Adipocyte (in vitro differentiated cells): ENCODE results near the gene NCOA4.
"Not testable (repeated sequence)": the region's sequence is repeated elsewhere in the genome, so short reads cannot be mapped to it uniquely, and the experiment has no call there.

Experiments used
- DNase-seq: peaks from one replicate; pipeline ENCODE4 v3.0.0-alpha.2; 2015; ENCODE audit warnings: low read depth
- H3K27me3 ChIP-seq: replicated peaks from 2 replicates; pipeline ENCODE4 v1.7.0; 2013; ENCODE audit warnings: mild to moderate bottlenecking, low read length, moderate library complexity; ENCODE audit not compliant: control insufficient read depth, insufficient read depth
- H3K36me3 ChIP-seq: 2 replicates; pipeline ENCODE4 v1.7.0; 2013; ENCODE audit warnings: low read length, mild to moderate bottlenecking, moderate library complexity; ENCODE audit not compliant: control insufficient read depth, insufficient read depth, severe bottlenecking
- H3K4me1 ChIP-seq: 2 replicates; pipeline ENCODE4 v1.7.0; 2013; ENCODE audit warnings: mild to moderate bottlenecking, low read length, moderate library complexity; ENCODE audit not compliant: control insufficient read depth, insufficient read depth
- H3K4me3 ChIP-seq: 2 replicates; pipeline ENCODE4 v1.7.0; 2013; ENCODE audit warnings: mild to moderate bottlenecking, low read length, moderate library complexity
- H3K9ac ChIP-seq: 2 replicates; pipeline ENCODE4 v1.7.0; 2013; ENCODE audit warnings: mild to moderate bottlenecking, low read length, moderate library complexity
- H3K9me3 ChIP-seq: 2 replicates; pipeline ENCODE4 v1.7.0; 2013; ENCODE audit warnings: mild to moderate bottlenecking, low read length, moderate library complexity; ENCODE audit not compliant: control insufficient read depth

Gene NCOA4

DNA sequence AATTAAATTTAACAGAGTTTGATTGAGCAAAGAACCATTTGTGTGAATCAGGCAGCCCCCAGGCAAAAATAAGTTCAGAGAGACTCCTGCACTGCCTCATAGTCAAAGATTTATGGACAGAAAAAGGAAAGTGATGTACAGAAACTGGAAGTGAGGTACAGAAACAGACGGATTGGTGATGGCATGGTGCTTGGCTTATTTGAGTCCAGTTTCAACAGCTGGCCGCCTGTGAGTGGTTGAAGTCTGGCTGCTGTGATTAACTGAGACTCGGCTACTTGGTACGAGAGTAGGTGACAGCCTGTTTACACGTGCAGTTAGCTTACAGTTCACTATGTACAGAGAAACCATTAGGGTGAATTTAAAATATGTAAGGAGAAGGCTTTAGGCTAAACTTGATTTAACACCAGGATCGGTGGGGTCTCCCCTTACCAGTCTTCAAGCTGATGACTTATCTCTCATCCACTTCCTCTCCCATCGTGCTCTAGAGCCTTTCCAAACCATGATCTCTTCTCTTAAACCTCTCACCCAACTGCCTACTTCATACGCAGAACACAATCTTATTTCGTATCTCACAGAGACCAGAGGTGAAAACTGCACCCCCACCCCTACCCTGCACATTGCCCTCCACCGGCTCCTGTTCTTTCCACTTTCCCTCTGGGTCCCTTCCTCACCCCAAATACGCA, 20.7 kb upstream of the NCOA4 start:
- Histone ChIP-seq H3K36me3 (no peaks in the 10 kb centered on the region), H3K4me3 (no peak overlapping the region), H3K4me1 (no peaks in the 10 kb centered on the region), H3K9me3 (no peaks in the 10 kb centered on the region), H3K9ac (no peak overlapping the region), H3K27me3 (peaks cover 59% of the 10 kb centered on the region)
- DNase-seq = no peak

GRCh38 chr10:46049497-46049831, 19.0 kb upstream of the NCOA4 start:
- H3K9ac ChIP-seq, H3K4me1 ChIP-seq, DNase-seq, H3K9me3 ChIP-seq, H3K36me3 ChIP-seq, H3K4me3 ChIP-seq: not testable (repeated sequence)
- peaks cover 59% of the 10 kb centered on the region for H3K27me3 ChIP-seq

- H3K27me3 ChIP-seq = peaks cover 50% of the 10 kb centered on the region
- no peak overlapping the region for H3K4me3 ChIP-seq
- H3K4me1 ChIP-seq = no peaks in the 10 kb centered on the region
- DNase-seq = no peak
- H3K9me3 ChIP-seq = no peaks in the 10 kb centered on the region
- no peak overlapping the region for H3K9ac ChIP-seq
- no peaks in the 10 kb centered on the region for H3K36me3 ChIP-seq
These were observed 17.7 kb upstream of the NCOA4 start for GRCh38 chr10:46048152-46048551.

DNA sequence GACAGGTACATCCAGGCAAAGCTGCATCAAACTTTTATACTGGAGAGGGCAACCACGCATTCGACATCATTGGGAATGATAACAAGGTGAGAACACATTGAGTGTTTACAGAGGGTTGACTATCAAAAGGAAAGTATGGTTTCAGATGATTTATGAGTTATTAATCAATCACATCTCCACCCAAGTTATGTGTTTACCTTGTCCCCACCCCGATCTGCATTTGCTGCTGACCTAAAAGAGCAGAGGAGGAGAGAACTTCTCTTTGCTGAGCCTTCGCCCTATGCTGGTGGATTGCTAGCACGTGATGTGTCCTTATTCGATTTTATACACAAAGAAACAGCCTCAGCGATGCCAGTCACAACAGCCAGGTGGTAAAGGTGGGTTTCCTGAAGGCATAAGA, 15.8 kb upstream of the NCOA4 start, which contains the start of gene MSMB:
MSMB (minus strand) TSS at position 9 of the 400 bp plus-strand sequence. CDS start 32 bp downstream, outside the sequence.
- Histone ChIP-seq H3K4me3 (no peak within 1 kb of the TSS), H3K9me3 (no peaks in the 10 kb centered on the region), H3K4me1 (no peaks in the 10 kb centered on the region), H3K36me3 (no peaks in the 10 kb centered on the region), H3K9ac (no peak within 1 kb of the TSS), H3K27me3 (peaks cover 46% of the 10 kb centered on the region)
- DNase-seq = no peak

- Histone ChIP-seq H3K27me3 (peaks cover 30% of the 10 kb centered on the region), H3K4me1 (no peaks in the 10 kb centered on the region), H3K9me3 (no peaks in the 10 kb centered on the region), H3K9ac (no peak overlapping the region), H3K4me3 (no peak overlapping the region), H3K36me3 (no peaks in the 10 kb centered on the region)
- DNase-seq = no peak
These were observed 12.1 kb upstream of the NCOA4 start for GRCh38 chr10:46042527-46042926.

DNA sequence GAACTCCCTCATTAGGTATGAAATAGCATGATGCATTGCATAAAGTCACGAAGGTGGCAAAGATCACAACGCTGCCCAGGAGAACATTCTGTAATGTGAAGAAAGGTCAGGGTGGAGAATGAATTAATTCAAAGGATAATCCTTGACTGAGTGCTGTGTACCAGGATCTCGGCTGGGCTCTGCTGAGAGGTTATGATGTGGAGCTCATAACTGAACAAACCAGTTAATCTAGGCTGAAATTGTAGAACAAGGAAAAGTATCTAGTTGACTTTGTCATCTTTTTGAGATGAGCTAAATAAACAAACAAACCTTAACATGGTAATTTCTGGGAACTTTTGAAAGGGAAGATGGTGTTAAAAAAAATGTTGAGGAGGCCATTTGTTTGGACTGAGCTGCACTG, 9.6 kb upstream of the NCOA4 start:
- H3K9ac ChIP-seq = no peak overlapping the region

DNA sequence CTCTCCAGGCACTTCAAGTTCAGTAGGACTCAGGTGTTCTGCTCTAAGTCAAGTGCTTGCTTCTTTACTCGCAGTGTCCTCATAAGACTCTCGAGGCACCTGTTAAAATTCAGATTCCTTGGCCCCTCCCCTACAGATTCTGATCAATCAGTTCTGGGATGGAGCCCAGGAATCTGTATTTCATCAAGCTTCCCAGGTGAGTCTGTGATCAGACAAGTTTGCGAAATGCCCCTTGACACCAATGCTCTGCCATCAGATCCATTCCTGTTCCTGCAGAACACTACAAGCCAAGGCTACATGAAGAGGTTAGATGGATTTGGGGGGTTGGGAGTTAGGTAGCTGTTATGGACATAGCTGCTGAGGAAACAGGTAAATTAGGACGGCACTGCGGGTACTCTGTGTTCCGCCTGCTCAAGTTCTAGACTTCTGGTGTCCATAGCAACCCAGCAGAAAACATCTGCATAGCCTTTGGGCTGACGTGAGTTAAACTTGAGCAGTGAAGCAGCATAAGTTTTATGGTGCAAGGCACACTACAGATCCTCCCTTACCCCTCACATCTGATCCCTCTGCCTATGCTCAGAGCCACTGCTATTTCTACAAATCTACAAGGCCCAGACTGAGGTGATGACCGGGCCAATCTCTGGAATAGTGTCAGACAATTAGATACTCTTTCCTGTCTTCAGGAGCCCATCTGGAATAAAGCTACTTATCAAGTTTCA, 6.8 kb upstream of the NCOA4 start:
- H3K9ac ChIP-seq = no peak overlapping the region
- H3K27me3 ChIP-seq = peaks cover 9% of the 10 kb centered on the region
- no peaks in the 10 kb centered on the region for H3K9me3 ChIP-seq
- no peaks in the 10 kb centered on the region for H3K4me1 ChIP-seq
- H3K4me3 ChIP-seq = no peak overlapping the region
- H3K36me3 ChIP-seq = no peaks in the 10 kb centered on the region
- DNase-seq = no peak

More for the DNA sequence above, 9.6 kb upstream of the NCOA4 start:
- Histone ChIP-seq H3K27me3 (peaks cover 17% of the 10 kb centered on the region), H3K4me1 (no peaks in the 10 kb centered on the region), H3K4me3 (no peak overlapping the region), H3K36me3 (no peaks in the 10 kb centered on the region), H3K9me3 (no peaks in the 10 kb centered on the region)
- no peak for DNase-seq

DNA sequence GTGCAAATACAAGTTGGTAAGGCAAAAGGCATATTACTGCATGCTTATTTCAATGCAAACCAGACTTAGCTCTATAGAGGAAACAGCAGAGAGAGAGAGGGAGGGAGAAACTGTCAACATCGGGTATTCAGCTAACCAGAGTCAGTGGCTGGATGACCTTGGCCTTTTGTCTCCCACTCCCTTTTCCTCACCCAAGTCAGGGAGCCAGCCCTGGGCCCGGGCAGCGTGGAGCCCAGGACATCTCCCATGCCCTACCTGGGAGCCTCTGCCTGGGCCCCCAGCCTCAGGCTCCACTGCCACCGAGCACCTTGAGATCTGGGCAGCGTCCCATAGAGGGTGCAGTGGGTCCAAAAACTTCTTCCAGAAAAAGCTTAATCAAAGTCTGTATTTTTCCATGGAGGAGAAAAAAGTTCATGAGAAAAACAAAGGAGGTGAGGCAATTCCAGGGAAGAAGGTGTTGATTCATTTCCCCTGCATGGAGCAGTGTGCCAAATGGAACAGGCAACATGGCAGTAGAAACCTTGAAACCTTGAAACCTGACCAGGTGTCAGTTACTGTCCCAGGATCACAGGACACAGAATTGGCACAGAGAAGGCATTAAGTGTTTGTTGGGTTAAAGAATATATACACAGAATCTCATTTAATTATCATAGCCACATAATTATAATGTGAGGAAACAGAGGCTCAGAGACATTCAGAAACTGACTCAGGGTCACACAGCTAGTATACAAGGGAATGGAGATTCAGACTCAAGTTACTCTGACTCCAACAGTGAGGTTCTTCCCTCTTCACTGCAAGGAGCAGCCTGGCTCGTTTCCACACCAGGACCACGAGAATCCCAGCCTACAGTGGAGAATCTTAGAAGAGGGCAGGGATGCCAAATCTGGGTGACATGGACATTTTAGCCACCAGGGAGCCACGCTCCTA, 5.8 kb upstream of the NCOA4 start:
- no peak overlapping the region for H3K9ac ChIP-seq
- H3K4me1 ChIP-seq = no peaks in the 10 kb centered on the region
- no peak for DNase-seq
- no peaks in the 10 kb centered on the region for H3K9me3 ChIP-seq
- H3K36me3 ChIP-seq = no peaks in the 10 kb centered on the region
- H3K27me3 ChIP-seq = peaks cover 6% of the 10 kb centered on the region
- H3K4me3 ChIP-seq = no peak overlapping the region

- Histone ChIP-seq H3K27me3 (peaks cover 3% of the 10 kb centered on the region), H3K36me3 (no peaks in the 10 kb centered on the region), H3K4me3 (no peak overlapping the region), H3K9me3 (no peaks in the 10 kb centered on the region), H3K4me1 (peaks cover 14% of the 10 kb centered on the region), H3K9ac (no peak overlapping the region)
- peak; percentile 35 for DNase-seq
These were observed 3.2 kb upstream of the NCOA4 start for GRCh38 chr10:46033602-46034011.

GRCh38 chr10:46031648-46032532, 1.5 kb upstream of the NCOA4 start:
- H3K4me1 ChIP-seq = peaks cover 31% of the 10 kb centered on the region
- H3K9ac ChIP-seq = no peak overlapping the region
- no peak overlapping the region for H3K4me3 ChIP-seq
- H3K36me3 ChIP-seq = no peaks in the 10 kb centered on the region
- no peaks in the 10 kb centered on the region for H3K9me3 ChIP-seq
- no peaks in the 10 kb centered on the region for H3K27me3 ChIP-seq
- DNase-seq = no peak
